ENCODE measurements around the gene PLEKHA6. TPM values are rescaled to one million over a fixed set of nuclear protein-coding genes. Genes with fewer than 3 reads are reported as not detected.

Gene PLEKHA6
- total and polyA plus RNA-seq, 2 experiments from 2014 or later: 2.8 to 6.2 TPM

- Mint-ChIP-seq H3K27me3 (ENCODE audit: insufficient read depth, low read depth, poor library complexity) (peaks cover 17% of the 10 kb centered on the region), H3K36me3 (ENCODE audit: low read depth) (no peaks in the 10 kb centered on the region), H3K4me1 (peaks cover 34% of the 10 kb centered on the region), H3K27ac (no peak overlapping the region), H3K9me3 (no peaks in the 10 kb centered on the region), H3K4me3 (no peak overlapping the region)
- Histone ChIP-seq H3K4me2 (no peak overlapping the region), H3K27ac (ENCODE audit: low read depth) (no peak overlapping the region), H3K9me2 (ENCODE audit: insufficient read depth) (no peaks in the 10 kb centered on the region), H3K36me3 (ENCODE audit: insufficient read depth) (no peaks in the 10 kb centered on the region), H3K4me1 (ENCODE audit: insufficient read depth) (peaks cover 27% of the 10 kb centered on the region), H3K4me3 (no peak overlapping the region), H4K20me1 (replicated peaks; ENCODE audit: insufficient read depth) (no peaks in the 10 kb centered on the region), H3K27me3 (ENCODE audit: insufficient read depth) (0 out of 2 replicates have a peak, but pooled peaks cover 3% of the 10 kb centered on the region), H3K79me2 (replicated peaks; ENCODE audit: insufficient read depth) (no peaks in the 10 kb centered on the region), H2AFZ (peak overlapping the region; percentile 76), H3F3A (replicated peaks; ENCODE audit: low read depth) (0 out of 2 replicates have a peak, but pooled peaks cover 3% of the 10 kb centered on the region)
- DNase-seq (ENCODE audit: low spot score): no peak
- no peak for ATAC-seq
- TF ChIP-seq CTCF (conservative IDR thresholded peaks at IDR 0.05; ENCODE audit: low read depth in 2 of 2) (no peak), EZH2 (IDR thresholded peaks at IDR 0.05; ENCODE audit: low read depth, unreplicated experiment) (no peak), ZNF114 (CRISPR knock-in tag; IDR thresholded peaks at IDR 0.05) (no peak), JUNB (IDR thresholded peaks at IDR 0.05; ENCODE audit: unreplicated experiment) (no peak), POLR2AphosphoS5 (IDR thresholded peaks at IDR 0.05; ENCODE audit: low read depth) (no peak), CREB1 (CRISPR knock-in tag; IDR thresholded peaks at IDR 0.05; ENCODE audit: low read depth) (no peak), STAT1 (IDR thresholded peaks at IDR 0.05; ENCODE audit: unreplicated experiment) (no peak), ETS1 (IDR thresholded peaks at IDR 0.05) (no peak), ZNF331 (CRISPR knock-in tag; IDR thresholded peaks at IDR 0.05; ENCODE audit: low read depth) (no peak), NANOG (IDR thresholded peaks at IDR 0.05; ENCODE audit: borderline replicate concordance) (no peak)
Observed at GRCh38 chr1:204356997-204357396, 2.7 kb downstream of the PLEKHA6 start.

GRCh38 chr1:204355913-204356312 lies 3.8 kb downstream of the PLEKHA6 start:
- Histone ChIP-seq H3K4me1 (ENCODE audit: insufficient read depth) (peaks cover 34% of the 10 kb centered on the region), H3F3A (replicated peaks; ENCODE audit: low read depth) (peaks cover 6% of the 10 kb centered on the region; the same call in 1 of the 2 replicates), H4K20me1 (replicated peaks; ENCODE audit: insufficient read depth) (no peaks in the 10 kb centered on the region), H3K4me2 (no peak overlapping the region), H3K9me2 (ENCODE audit: insufficient read depth) (no peaks in the 10 kb centered on the region), H3K79me2 (replicated peaks; ENCODE audit: insufficient read depth) (no peaks in the 10 kb centered on the region), H3K36me3 (ENCODE audit: insufficient read depth) (no peaks in the 10 kb centered on the region), H3K27me3 (ENCODE audit: insufficient read depth) (0 out of 2 replicates have a peak, but pooled peaks cover 3% of the 10 kb centered on the region), H3K4me3 (no peak overlapping the region), H3K27ac (ENCODE audit: low read depth) (no peak overlapping the region), H2AFZ (no peak overlapping the region)
- no peak for DNase-seq (ENCODE audit: low spot score)
- Mint-ChIP-seq H3K9me3 (no peaks in the 10 kb centered on the region), H3K27me3 (ENCODE audit: insufficient read depth, low read depth, poor library complexity) (peaks cover 11% of the 10 kb centered on the region), H3K4me1 (peaks cover 33% of the 10 kb centered on the region), H3K4me3 (no peak overlapping the region), H3K27ac (no peak overlapping the region), H3K36me3 (ENCODE audit: low read depth) (no peaks in the 10 kb centered on the region)
- TF ChIP-seq POLR2AphosphoS5 (IDR thresholded peaks at IDR 0.05; ENCODE audit: low read depth): no peak
- TF ChIP-seq JUNB (IDR thresholded peaks at IDR 0.05; ENCODE audit: unreplicated experiment): no peak
- TF ChIP-seq ZNF462 (CRISPR knock-in tag; IDR thresholded peaks at IDR 0.05): no peak
- TF ChIP-seq EZH2phosphoT487 (IDR thresholded peaks at IDR 0.05; ENCODE audit: unreplicated experiment): no peak
- TF ChIP-seq ZNF114 (CRISPR knock-in tag; IDR thresholded peaks at IDR 0.05): no peak
- TF ChIP-seq CREB1 (CRISPR knock-in tag; IDR thresholded peaks at IDR 0.05; ENCODE audit: low read depth): no peak
- no peak for TF ChIP-seq ZNF331 (CRISPR knock-in tag; IDR thresholded peaks at IDR 0.05; ENCODE audit: low read depth)
- no peak for TF ChIP-seq ETS1 (IDR thresholded peaks at IDR 0.05)
- ATAC-seq: no peak

Measured in GM23338 (cell line).